ENCODE data around the gene HBS1L. TPM values are rescaled to one million over a fixed set of nuclear protein-coding genes. Genes with fewer than 3 reads are reported as not detected.

HBS1L gene
- total RNA-seq, 2 donors from 2014 or later: 21.3 to 29.0 TPM

DNA sequence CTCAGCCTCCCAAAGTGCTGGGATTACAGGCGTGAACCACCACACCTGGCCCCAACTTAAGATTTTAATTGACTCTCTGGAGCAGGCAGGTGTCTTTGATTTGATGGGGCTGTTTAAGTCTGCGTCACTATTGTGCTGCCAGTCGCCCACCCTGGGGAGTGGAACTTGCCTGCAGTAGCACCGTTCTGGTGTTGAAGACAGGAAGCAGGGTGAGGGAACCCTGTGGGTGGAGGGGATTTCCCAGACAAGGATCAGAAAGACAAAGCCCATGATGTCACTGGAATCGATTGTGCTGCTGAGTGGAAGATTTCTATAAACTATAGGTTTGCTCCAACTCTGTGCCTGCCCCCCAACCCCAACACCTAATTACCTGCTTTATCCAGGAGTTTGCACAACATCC is 115.7 kb downstream of the HBS1L start:
- no peaks in the 10 kb centered on the region for H3K27me3 ChIP-seq
- H3K36me3 ChIP-seq (replicated peaks in 1 of 2; ENCODE audit: insufficient read depth in 1 of 2, low read depth in 2 of 2): no peaks in the 10 kb centered on the region
- intact Hi-C loops (cut with DNase I): no loop called here
- H3K9me3 ChIP-seq: no peaks in the 10 kb centered on the region
- TF ChIP-seq, protein P1, sequence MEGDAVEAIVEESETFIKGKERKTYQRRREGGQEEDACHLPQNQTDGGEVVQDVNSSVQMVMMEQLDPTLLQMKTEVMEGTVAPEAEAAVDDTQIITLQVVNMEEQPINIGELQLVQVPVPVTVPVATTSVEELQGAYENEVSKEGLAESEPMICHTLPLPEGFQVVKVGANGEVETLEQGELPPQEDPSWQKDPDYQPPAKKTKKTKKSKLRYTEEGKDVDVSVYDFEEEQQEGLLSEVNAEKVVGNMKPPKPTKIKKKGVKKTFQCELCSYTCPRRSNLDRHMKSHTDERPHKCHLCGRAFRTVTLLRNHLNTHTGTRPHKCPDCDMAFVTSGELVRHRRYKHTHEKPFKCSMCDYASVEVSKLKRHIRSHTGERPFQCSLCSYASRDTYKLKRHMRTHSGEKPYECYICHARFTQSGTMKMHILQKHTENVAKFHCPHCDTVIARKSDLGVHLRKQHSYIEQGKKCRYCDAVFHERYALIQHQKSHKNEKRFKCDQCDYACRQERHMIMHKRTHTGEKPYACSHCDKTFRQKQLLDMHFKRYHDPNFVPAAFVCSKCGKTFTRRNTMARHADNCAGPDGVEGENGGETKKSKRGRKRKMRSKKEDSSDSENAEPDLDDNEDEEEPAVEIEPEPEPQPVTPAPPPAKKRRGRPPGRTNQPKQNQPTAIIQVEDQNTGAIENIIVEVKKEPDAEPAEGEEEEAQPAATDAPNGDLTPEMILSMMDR (IDR thresholded peaks at IDR 0.05): no peak
- TF ChIP-seq POLR2A (IDR thresholded peaks at IDR 0.05): no peak
- H3K4me3 ChIP-seq: no peak overlapping the region
- H3K27ac ChIP-seq: no peak overlapping the region
- ATAC-seq (no peak), DNase-seq (no peak)
- 72 to 80% methylated on average over 5 of the region's 5 CpGs for WGBS, 2 donors
- no peaks in the 10 kb centered on the region for H3K4me1 ChIP-seq

DNA sequence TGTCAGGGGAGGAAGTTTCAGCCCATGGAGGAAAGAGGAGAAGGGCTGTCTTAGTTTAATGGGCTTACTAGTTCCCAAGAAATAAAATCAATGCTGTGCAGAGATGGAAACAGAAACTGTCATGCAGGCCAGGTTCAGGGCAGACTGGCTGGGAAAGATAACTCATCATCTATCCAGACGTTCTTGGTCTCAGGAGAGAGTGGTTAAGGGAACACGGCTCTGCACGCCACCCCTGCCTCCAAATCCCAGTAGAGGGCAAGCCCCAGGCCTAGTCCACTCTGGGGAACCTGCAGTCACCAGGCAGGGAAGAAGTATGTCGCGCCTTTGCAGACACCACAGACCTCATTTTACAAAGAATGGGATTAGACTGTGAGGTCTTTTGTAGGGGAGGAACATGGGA is 117.2 kb downstream of the HBS1L start:
- 76 to 80% methylated on average over 5 of the region's 5 CpGs for WGBS, 2 donors
- Histone ChIP-seq H3K27me3 (no peaks in the 10 kb centered on the region), H3K36me3 (replicated peaks in 1 of 2; ENCODE audit: insufficient read depth in 1 of 2, low read depth in 2 of 2) (no peaks in the 10 kb centered on the region), H3K9me3 (no peaks in the 10 kb centered on the region), H3K4me3 (no peak overlapping the region), H3K27ac (no peak overlapping the region), H3K4me1 (no peaks in the 10 kb centered on the region)
- intact Hi-C loops (cut with DNase I): no loop called here
- DNase-seq: no peak
- TF ChIP-seq, protein P1 (IDR thresholded peaks at IDR 0.05): no peak
- TF ChIP-seq POLR2A (IDR thresholded peaks at IDR 0.05): no peak
- no peak for ATAC-seq

DNA sequence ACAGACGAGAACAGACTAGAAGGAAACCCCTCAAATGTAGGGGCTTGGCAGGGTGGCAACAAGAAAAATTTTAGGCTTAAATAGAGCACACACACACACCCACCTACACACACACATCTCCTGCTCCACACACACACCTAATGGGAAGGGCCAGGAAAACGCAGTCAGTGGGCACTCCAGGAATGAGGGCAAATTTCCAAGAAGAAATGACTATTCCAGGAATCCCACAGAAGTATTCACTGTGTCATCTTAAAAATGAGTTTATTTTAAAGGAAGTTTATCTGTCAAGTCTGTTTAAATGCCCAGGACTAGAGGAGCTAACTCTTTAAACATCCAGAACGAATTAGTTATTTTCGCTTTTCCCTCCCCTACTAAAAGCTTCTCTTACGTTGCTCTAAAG is 117.7 kb downstream of the HBS1L start:
- Histone ChIP-seq H3K4me3 (no peak overlapping the region), H3K27me3 (no peaks in the 10 kb centered on the region), H3K4me1 (no peaks in the 10 kb centered on the region), H3K27ac (no peak overlapping the region), H3K36me3 (replicated peaks in 1 of 2; ENCODE audit: insufficient read depth in 1 of 2, low read depth in 2 of 2) (no peaks in the 10 kb centered on the region), H3K9me3 (no peaks in the 10 kb centered on the region)
- no peak for TF ChIP-seq POLR2A (IDR thresholded peaks at IDR 0.05)
- TF ChIP-seq, protein P1 (IDR thresholded peaks at IDR 0.05): no peak
- DNase-seq (no peak), ATAC-seq (no peak)
- intact Hi-C loops (cut with DNase I): no loop called here
- WGBS, 2 donors: 81 to 82% methylated on average over 5 of the region's 5 CpGs

DNA sequence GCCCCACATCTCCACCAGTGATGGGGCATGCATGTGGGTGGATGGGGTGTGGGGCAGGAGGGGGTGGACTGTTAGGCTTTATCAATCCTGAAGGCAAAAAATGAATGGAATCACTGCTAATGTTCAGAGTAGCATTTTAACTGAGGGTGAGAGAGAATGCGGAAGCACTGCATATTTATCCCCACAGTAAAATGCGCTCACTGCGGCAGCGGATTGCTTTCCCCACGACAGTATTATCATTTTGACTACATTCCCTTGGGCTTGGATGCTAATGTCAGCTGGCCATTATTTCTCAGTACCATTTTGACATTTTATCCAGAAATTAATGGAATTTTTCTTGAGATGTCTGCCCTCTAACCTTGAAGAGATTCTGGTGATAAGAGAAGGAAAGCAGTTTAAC is 118.1 kb downstream of the HBS1L start:
- no peaks in the 10 kb centered on the region for H3K27me3 ChIP-seq
- H3K4me3 ChIP-seq: no peak overlapping the region
- no peak for ATAC-seq
- H3K4me1 ChIP-seq: no peaks in the 10 kb centered on the region
- H3K9me3 ChIP-seq: no peaks in the 10 kb centered on the region
- no peak overlapping the region for H3K27ac ChIP-seq
- H3K36me3 ChIP-seq (replicated peaks in 1 of 2; ENCODE audit: insufficient read depth in 1 of 2, low read depth in 2 of 2): no peaks in the 10 kb centered on the region
- DNase-seq: no peak
- intact Hi-C loops (cut with DNase I): no loop called here
- no peak for TF ChIP-seq POLR2A (IDR thresholded peaks at IDR 0.05)
- TF ChIP-seq, protein P1 (IDR thresholded peaks at IDR 0.05): no peak
- WGBS, 2 donors: 90 to 91% methylated on average over 5 of the region's 5 CpGs

DNA sequence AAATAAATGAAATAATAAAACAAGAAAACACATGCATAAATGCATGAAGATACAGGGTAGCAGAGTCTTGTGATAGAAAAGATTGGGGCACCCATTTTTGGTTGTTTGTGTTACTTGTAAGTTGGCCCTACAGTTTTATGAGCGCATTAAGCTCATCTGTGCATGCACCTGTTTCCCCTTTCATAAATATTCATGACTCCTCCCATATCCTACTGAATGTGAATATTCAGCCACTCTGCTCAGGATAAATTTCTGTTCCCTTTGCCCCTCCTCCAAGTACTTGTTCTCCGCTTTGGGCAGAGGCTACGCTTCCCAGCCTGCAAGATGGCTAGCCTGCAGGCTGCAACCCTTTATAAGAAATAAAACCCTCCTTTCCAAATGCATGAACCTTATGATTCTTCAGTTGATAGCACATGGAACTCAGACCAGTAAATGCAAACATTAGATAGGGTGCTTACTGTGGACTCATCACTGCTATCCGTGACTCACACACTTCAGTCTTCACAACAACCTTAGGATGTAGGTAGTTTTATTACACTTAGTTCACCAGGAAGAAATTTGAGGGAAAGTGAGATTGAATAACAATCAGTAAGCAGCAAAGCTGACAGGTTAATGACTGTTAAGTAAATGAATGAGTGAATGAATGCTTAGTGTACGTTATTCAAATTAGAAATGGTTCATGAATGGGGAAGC is 119.7 kb downstream of the HBS1L start:
- intact Hi-C loops (cut with DNase I): no loop called here
- Histone ChIP-seq H3K27ac (no peak overlapping the region), H3K36me3 (replicated peaks in 1 of 2; ENCODE audit: insufficient read depth in 1 of 2, low read depth in 2 of 2) (no peaks in the 10 kb centered on the region), H3K27me3 (no peaks in the 10 kb centered on the region), H3K4me3 (no peak overlapping the region), H3K9me3 (no peaks in the 10 kb centered on the region), H3K4me1 (no peaks in the 10 kb centered on the region)
- TF ChIP-seq POLR2A (IDR thresholded peaks at IDR 0.05): no peak
- TF ChIP-seq, protein P1 (IDR thresholded peaks at IDR 0.05): no peak
- ATAC-seq (no peak), DNase-seq (no peak)
- WGBS, 2 donors: 90% methylated on average over 5 of the region's 5 CpGs

Measured in body of pancreas (tissue), 4 donors.